Panc1 (cell line): ENCODE results near the gene NPAS4. TPM values are rescaled to one million over a fixed set of nuclear protein-coding genes. Genes with fewer than 3 reads are reported as not detected.
A peak's percentile ranks its signal among the peaks of the same experiment; 100 is the strongest.

Experiments used
- ATAC-seq: fragments of 200-7000 bp; cut with Tn5 transposase; 2 replicates; pipeline ENCODE4 v1.9.1; 2020; ENCODE audit warnings: mild to moderate bottlenecking, moderate library complexity
- BruUV-seq: library from RNA; stranded (reverse); fragments of 400-500 nt; replicated peaks from 2 replicates; lab custom pipeline; 2021; lab: Mats Ljungman, UMichigan
- CTCF ChIA-PET: fragments of 300-600 bp; sonication (Branson Sonifier 250); formaldehyde crosslinking; loops from one replicate; lab custom pipeline; 2022; ENCODE audit warnings: antibody characterized with exemption; lab: Charles Lee
- POLR2A ChIA-PET: fragments of 300-600 bp; sonication (Branson Sonifier 250); formaldehyde crosslinking; loops from one replicate; lab custom pipeline; 2022; ENCODE audit warnings: antibody characterized with exemption; lab: Charles Lee
- DNase-seq: peaks from one replicate; pipeline ENCODE4 v3.0.0-alpha.2; 2010; ENCODE audit warnings: low read depth, low spot score
- H3K27ac ChIP-seq: 2 replicates; pipeline ENCODE4 v1.5.1; 2011; ENCODE audit warnings: mild to moderate bottlenecking, low read length, inconsistent platforms
- H3K27me3 ChIP-seq: fragments of 200-500 bp; sonication (Bioruptor generic); 2 replicates; pipeline ENCODE4 v1.6.0; 2014; ENCODE audit warnings: low read length, inconsistent platforms; ENCODE audit not compliant: control insufficient read depth, insufficient read depth
- H3K36me3 ChIP-seq: fragments of 200-500 bp; sonication (Bioruptor generic); 2 replicates; pipeline ENCODE4 v1.5.1; 2014; ENCODE audit warnings: inconsistent platforms, mild to moderate bottlenecking, low read length, moderate library complexity; ENCODE audit not compliant: control insufficient read depth, insufficient read depth
- H3K4me1 ChIP-seq: 2 replicates; pipeline ENCODE4 v1.5.1; 2011; ENCODE audit warnings: inconsistent platforms, mild to moderate bottlenecking, low read length, moderate library complexity; ENCODE audit not compliant: control insufficient read depth, insufficient read depth
- H3K4me3 ChIP-seq, 2 experiments: 2 replicates each; pipeline ENCODE4 v1.5.1; 2011 to 2012; ENCODE audit warnings: low read depth in 2 of 2, low read length in 2 of 2, mild to moderate bottlenecking in 2 of 2, inconsistent platforms in 1 of 2, moderate library complexity in 1 of 2
- H3K9me3 ChIP-seq: fragments of 200-500 bp; sonication (Bioruptor generic); 2 replicates; pipeline ENCODE4 v1.5.1; 2014; ENCODE audit warnings: low read depth, mild to moderate bottlenecking, inconsistent platforms, low read length, moderate library complexity; ENCODE audit not compliant: control insufficient read depth, insufficient read depth
- SIN3A ChIP-seq: IDR thresholded peaks from 2 replicates; pipeline ENCODE4 v1.6.1; 2012; ENCODE audit warnings: low read depth, mild to moderate bottlenecking, low read length, moderate library complexity, borderline replicate concordance; ENCODE audit not compliant: insufficient read depth
- in situ Hi-C: cut with HindIII; loops from 2 replicates; pipeline ENCODE4 v1.10.0; 2016; ENCODE audit warnings: low sequenced_read_pairs, low pct_unique_long_range_greater_than_20kb
- intact Hi-C: fragments of 100-400 bp; cut with micrococcal nuclease; formaldehyde crosslinking; loops from one replicate; pipeline ENCODE4 v1.10.0; 2022; ENCODE audit not compliant: unreplicated experiment
- total RNA-seq: library from RNA; stranded (reverse); gene quantifications from one replicate; pipeline ENCODE4 v1.2.1, GENCODE V29; 2021; ENCODE audit not compliant: unreplicated experiment
- TF ChIP-seq, protein P1 (sequence below), 2 experiments: IDR thresholded peaks; 2 replicates each; pipeline ENCODE4 v1.6.1; 2011 to 2012; ENCODE audit warnings: low read depth in 2 of 2, control low read depth in 1 of 2, low read length in 1 of 2, mild to moderate bottlenecking in 1 of 2, moderate library complexity in 1 of 2; ENCODE audit not compliant: insufficient read depth in 1 of 2
- TF ChIP-seq, protein P2 (sequence below): fragments of 450-650 bp; IDR thresholded peaks from 2 replicates; pipeline ENCODE4 v1.5.1; 2017; ENCODE audit warnings: mild to moderate bottlenecking

The NPAS4 gene
- total RNA-seq, 1 experiment from 2014 or later, result 0.08 TPM

DNA sequence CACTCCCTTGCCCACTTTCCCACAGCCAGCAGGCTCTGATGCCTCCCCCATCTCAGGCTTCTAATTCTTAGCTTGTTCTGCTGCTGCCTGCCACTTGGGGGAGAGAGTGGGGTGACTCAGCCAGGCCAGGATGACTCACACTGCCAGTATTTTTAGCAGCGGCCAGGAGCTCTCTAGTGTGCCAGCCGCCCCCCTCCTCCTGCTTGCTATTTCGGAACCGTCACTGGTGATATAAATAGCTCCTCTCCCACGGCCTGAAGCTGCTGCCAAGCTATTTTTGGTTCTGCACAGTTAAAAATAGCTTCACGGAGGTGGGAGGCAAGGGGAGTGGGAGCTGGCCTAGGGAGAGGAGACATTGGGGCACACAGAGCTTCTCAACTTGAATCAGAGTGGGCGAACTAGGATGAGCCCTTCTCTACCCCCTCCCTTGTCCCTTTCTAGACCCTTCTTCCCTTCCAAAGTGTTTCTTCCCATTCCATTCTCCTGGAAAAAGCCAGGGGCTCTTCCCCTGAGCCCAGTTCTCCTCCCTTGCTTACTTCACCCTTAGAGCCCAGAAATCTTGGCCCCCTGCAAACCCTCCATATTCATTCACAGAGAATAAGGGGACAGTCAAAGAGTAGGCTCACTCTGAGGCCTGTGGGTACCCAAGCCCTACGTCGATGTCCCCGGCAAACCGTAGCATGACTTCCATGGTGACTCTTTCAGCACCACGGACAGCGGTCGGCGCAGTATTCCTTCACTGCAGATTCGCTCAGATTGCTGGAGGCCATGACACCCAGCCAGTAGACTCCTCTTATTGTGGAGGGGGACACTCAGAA is 2.5 kb upstream of the NPAS4 start:
- Histone ChIP-seq H3K9me3 (no peaks in the 10 kb centered on the region), H3K4me1 (0 out of 2 replicates have a peak, but pooled peaks cover 4% of the 10 kb centered on the region), H3K4me3 (no peak overlapping the region), H3K27me3 (peaks cover 27% of the 10 kb centered on the region), H3K27ac (no peak overlapping the region), H3K36me3 (no peaks in the 10 kb centered on the region)
- TF ChIP-seq, protein P1, sequence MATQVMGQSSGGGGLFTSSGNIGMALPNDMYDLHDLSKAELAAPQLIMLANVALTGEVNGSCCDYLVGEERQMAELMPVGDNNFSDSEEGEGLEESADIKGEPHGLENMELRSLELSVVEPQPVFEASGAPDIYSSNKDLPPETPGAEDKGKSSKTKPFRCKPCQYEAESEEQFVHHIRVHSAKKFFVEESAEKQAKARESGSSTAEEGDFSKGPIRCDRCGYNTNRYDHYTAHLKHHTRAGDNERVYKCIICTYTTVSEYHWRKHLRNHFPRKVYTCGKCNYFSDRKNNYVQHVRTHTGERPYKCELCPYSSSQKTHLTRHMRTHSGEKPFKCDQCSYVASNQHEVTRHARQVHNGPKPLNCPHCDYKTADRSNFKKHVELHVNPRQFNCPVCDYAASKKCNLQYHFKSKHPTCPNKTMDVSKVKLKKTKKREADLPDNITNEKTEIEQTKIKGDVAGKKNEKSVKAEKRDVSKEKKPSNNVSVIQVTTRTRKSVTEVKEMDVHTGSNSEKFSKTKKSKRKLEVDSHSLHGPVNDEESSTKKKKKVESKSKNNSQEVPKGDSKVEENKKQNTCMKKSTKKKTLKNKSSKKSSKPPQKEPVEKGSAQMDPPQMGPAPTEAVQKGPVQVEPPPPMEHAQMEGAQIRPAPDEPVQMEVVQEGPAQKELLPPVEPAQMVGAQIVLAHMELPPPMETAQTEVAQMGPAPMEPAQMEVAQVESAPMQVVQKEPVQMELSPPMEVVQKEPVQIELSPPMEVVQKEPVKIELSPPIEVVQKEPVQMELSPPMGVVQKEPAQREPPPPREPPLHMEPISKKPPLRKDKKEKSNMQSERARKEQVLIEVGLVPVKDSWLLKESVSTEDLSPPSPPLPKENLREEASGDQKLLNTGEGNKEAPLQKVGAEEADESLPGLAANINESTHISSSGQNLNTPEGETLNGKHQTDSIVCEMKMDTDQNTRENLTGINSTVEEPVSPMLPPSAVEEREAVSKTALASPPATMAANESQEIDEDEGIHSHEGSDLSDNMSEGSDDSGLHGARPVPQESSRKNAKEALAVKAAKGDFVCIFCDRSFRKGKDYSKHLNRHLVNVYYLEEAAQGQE (IDR thresholded peaks at IDR 0.05; ENCODE audit: insufficient read depth in 1 of 2, low read depth in 2 of 2, low read length in 1 of 2), result peak; percentile 99 to 100
- TF ChIP-seq SIN3A, result no peak
- ChIA-PET CTCF (interaction anchor here (1.1 kb wide), 2 partner anchors 11 kb away, joined by 3 to 13 read pairs; no protein-coding TSS in a partner anchor), POLR2A (no interaction called here)
- peak; percentile 84 for ATAC-seq
- intact Hi-C loops (no loop called here), in situ Hi-C loops (no loop called here)
- no TSS peak for BruUV-seq
- DNase-seq, result peak; percentile 51

DNA sequence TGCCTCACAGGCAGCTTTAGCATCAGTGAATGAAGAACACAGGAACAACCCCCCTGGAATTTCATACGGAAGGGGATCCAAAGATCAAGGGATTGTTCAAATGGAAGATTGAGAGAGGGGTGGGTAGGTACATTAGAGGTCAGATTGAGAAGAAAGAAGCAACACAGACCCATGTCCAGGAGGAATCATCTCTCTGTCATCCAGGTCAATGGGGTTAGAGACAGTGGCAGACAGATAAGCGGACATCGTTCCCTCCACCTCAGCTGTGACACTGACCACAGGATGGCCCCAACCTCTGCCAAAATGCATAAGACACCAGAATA is 1.9 kb upstream of the NPAS4 start:
- DNase-seq (no peak), ATAC-seq (no peak)
- Histone ChIP-seq H3K27me3 (peaks cover 27% of the 10 kb centered on the region), H3K9me3 (no peaks in the 10 kb centered on the region), H3K4me3 (no peak overlapping the region), H3K27ac (no peak overlapping the region), H3K4me1 (0 out of 2 replicates have a peak, but pooled peaks cover 4% of the 10 kb centered on the region), H3K36me3 (no peaks in the 10 kb centered on the region)
- in situ Hi-C loops (no loop called here), intact Hi-C loops (no loop called here)
- no TSS peak for BruUV-seq
- ChIA-PET CTCF (no interaction called here), POLR2A (no interaction called here)
- TF ChIP-seq, protein P1 (IDR thresholded peaks at IDR 0.05; ENCODE audit: insufficient read depth in 1 of 2, low read depth in 2 of 2, low read length in 1 of 2), result peak in 1 of 2 experiments; percentile 71; a peak in 2 of 4 replicates
- TF ChIP-seq, protein P2, sequence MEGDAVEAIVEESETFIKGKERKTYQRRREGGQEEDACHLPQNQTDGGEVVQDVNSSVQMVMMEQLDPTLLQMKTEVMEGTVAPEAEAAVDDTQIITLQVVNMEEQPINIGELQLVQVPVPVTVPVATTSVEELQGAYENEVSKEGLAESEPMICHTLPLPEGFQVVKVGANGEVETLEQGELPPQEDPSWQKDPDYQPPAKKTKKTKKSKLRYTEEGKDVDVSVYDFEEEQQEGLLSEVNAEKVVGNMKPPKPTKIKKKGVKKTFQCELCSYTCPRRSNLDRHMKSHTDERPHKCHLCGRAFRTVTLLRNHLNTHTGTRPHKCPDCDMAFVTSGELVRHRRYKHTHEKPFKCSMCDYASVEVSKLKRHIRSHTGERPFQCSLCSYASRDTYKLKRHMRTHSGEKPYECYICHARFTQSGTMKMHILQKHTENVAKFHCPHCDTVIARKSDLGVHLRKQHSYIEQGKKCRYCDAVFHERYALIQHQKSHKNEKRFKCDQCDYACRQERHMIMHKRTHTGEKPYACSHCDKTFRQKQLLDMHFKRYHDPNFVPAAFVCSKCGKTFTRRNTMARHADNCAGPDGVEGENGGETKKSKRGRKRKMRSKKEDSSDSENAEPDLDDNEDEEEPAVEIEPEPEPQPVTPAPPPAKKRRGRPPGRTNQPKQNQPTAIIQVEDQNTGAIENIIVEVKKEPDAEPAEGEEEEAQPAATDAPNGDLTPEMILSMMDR, result no peak
